Activated naive CD8-positive, alpha-beta T cell treated with anti-CD3 and anti-CD28 coated beads for 36 hours (primary cell): ENCODE measurements around the gene RALGPS1. TPM values are rescaled to one million over a fixed set of nuclear protein-coding genes. Genes with fewer than 3 reads are reported as not detected.

ENCODE experiments used
- DNase-seq: peaks from one replicate; pipeline ENCODE4 v3.0.0; 2021
- H3K27ac Mint-ChIP-seq: one replicate; pipeline ENCODE4 v1.8.0; 2022; ENCODE audit warnings: mild to moderate bottlenecking, moderate library complexity, mixed read lengths
- H3K27me3 Mint-ChIP-seq: one replicate; pipeline ENCODE4 v1.8.0; 2022; ENCODE audit warnings: mild to moderate bottlenecking, mixed read lengths
- H3K36me3 Mint-ChIP-seq: one replicate; pipeline ENCODE4 v1.8.0; 2021; ENCODE audit warnings: mild to moderate bottlenecking, mixed read lengths
- H3K4me1 Mint-ChIP-seq: one replicate; pipeline ENCODE4 v1.8.0; 2021; ENCODE audit warnings: mixed read lengths
- H3K4me3 Mint-ChIP-seq: one replicate; pipeline ENCODE4 v1.8.0; 2022; ENCODE audit warnings: mild to moderate bottlenecking, moderate library complexity, mixed read lengths
- H3K9me3 Mint-ChIP-seq: one replicate; pipeline ENCODE4 v1.8.0; 2022; ENCODE audit warnings: mixed read lengths
- total RNA-seq, 2 experiments: library from RNA; stranded (reverse); gene quantifications; one replicate each; pipeline ENCODE4 v1.2.3, GENCODE V29; 2021

RALGPS1 gene
- total RNA-seq, 2 experiments from 2014 or later: 0.56 to 1.1 TPM

- H3K27ac Mint-ChIP-seq: no peak overlapping the region
Measured at GRCh38 chr9:127263237-127263636, 348.7 kb downstream of the RALGPS1 start.

GRCh38 chr9:127263664-127264063, 349.1 kb downstream of the RALGPS1 start:
- no peak overlapping the region for H3K27ac Mint-ChIP-seq
- H3K27me3 Mint-ChIP-seq: no peaks in the 10 kb centered on the region
- no peak overlapping the region for H3K4me3 Mint-ChIP-seq
- no peaks in the 10 kb centered on the region for H3K4me1 Mint-ChIP-seq
- DNase-seq: no peak
- no peaks in the 10 kb centered on the region for H3K36me3 Mint-ChIP-seq
- H3K9me3 Mint-ChIP-seq: no peaks in the 10 kb centered on the region

More at GRCh38 chr9:127263237-127263636, 348.7 kb downstream of the RALGPS1 start:
- Mint-ChIP-seq H3K27me3 (no peaks in the 10 kb centered on the region), H3K9me3 (no peaks in the 10 kb centered on the region), H3K4me3 (no peak overlapping the region), H3K36me3 (no peaks in the 10 kb centered on the region), H3K4me1 (no peaks in the 10 kb centered on the region)
- no peak for DNase-seq

GRCh38 chr9:127264462-127265219, 350.1 kb downstream of the RALGPS1 start, which contains the start of gene GARNL3:
Gene GARNL3, plus strand, starts transcription at chr9:127264774. Its CDS starts 104 bp downstream, at chr9:127264878.
- Mint-ChIP-seq H3K27me3 (no peaks in the 10 kb centered on the region), H3K27ac (no peak within 1 kb of the TSS), H3K4me3 (no peak within 1 kb of the TSS), H3K36me3 (no peaks in the 10 kb centered on the region), H3K9me3 (no peaks in the 10 kb centered on the region), H3K4me1 (no peaks in the 10 kb centered on the region)
- DNase-seq: no peak

- H3K27me3 Mint-ChIP-seq: peaks cover 15% of the 10 kb centered on the region
- H3K9me3 Mint-ChIP-seq: no peaks in the 10 kb centered on the region
- no peaks in the 10 kb centered on the region for H3K4me1 Mint-ChIP-seq
- no peak overlapping the region for H3K4me3 Mint-ChIP-seq
- H3K36me3 Mint-ChIP-seq: no peaks in the 10 kb centered on the region
- DNase-seq: no peak
- no peak overlapping the region for H3K27ac Mint-ChIP-seq
Measured at GRCh38 chr9:127267793-127268525, 353.4 kb downstream of the RALGPS1 start.

GRCh38 chr9:127269449-127269848, 354.9 kb downstream of the RALGPS1 start:
- H3K9me3 Mint-ChIP-seq: no peaks in the 10 kb centered on the region
- no peaks in the 10 kb centered on the region for H3K4me1 Mint-ChIP-seq
- DNase-seq: no peak
- no peak overlapping the region for H3K27ac Mint-ChIP-seq
- H3K27me3 Mint-ChIP-seq: peaks cover 15% of the 10 kb centered on the region
- H3K4me3 Mint-ChIP-seq: no peak overlapping the region
- no peaks in the 10 kb centered on the region for H3K36me3 Mint-ChIP-seq

Other genes starting within 250 kb of the RALGPS1 start
- gene ZBTB43, start 109.7 kb upstream of the RALGPS1 start, total RNA-seq: 10 to 100 TPM; 21.5 to 21.6 TPM
- 1 to 10 TPM; 4.4 to 4.7 TPM for gene ZBTB34, start 54.1 kb upstream of the RALGPS1 start, total RNA-seq
- not detected for gene ANGPTL2, start 207.9 kb downstream of the RALGPS1 start, total RNA-seq